HG02970 (cell line): Measurements from ENCODE around the gene SNRNP200.
"Not testable (repeated sequence)": the region's sequence is repeated elsewhere in the genome, so short reads cannot be mapped to it uniquely, and the experiment has no call there.

Source experiments
- ATAC-seq: cut with Tn5 transposase; IDR thresholded peaks from one replicate; pipeline ENCODE4 v1.9.1; 2021; ENCODE audit warnings: mild to moderate bottlenecking, moderate library complexity, moderate number of reproducible peaks; ENCODE audit not compliant: unreplicated experiment, low FRiP score

The SNRNP200 gene

DNA sequence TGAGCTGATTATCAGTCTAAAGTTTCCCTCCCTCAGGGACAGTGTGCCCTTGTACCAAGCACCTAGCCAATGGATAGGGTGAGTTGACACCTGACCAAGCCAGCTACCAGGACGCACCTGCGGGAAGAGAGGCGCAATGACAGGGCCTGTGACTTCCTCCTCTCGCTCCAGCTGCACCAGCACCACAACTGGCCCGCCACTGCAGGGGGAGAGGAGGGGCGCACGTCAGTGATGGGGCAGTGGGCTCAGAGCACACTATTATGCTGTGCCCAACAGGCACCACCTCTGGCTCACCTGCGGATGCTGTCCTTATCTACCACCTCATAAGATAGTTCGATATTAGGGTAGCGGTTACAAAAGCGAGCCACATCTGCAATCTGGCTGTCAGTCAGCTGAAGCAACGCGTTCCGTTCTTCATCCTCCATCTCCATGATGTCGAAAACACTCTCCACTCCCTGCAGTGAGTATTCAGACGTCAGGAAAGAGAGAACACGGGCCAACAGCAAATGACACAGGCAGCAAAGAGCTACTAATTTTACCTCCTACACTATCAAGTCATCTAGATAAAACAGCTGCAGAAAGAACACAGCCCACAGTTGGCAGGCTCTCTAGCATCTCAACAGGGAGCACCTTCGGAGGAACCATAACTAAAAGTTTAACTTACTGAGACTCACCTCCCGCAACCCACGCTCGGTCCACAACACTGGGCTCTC lies 28.4 kb downstream of the SNRNP200 start:
- no peak for ATAC-seq

DNA sequence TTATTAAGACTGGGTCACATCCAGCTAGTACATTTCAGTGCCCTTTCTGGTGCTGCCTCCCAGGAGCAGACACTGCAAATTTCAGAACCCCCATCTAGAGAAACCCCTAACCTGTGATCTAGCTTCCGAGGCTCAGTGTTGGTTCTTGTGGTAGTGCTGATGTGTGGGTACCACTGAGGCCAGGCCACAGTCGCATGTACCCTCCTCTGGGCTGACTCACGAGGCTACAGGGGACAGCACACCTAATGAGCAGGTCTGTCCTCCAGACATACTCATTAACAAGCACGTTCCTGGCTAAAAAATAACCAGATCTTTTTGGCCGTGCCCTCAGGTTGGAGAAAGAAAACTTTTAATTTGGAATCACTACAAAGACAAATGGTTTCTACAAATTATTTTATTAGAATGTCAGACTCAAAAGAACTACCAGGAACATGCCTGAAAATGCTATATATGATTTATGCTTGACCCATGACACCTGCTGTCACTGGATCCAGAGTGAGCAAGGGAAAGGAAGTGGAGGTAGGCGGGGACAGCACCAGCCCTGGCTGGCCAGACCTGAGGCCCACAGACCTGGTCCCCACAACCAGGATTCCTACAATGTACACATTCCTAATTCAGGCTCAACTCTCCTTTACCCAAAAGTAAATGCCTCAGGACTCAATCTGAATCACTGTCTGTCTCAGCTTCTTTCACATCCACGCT lies 30.8 kb downstream of the SNRNP200 start:
- ATAC-seq = no peak

DNA sequence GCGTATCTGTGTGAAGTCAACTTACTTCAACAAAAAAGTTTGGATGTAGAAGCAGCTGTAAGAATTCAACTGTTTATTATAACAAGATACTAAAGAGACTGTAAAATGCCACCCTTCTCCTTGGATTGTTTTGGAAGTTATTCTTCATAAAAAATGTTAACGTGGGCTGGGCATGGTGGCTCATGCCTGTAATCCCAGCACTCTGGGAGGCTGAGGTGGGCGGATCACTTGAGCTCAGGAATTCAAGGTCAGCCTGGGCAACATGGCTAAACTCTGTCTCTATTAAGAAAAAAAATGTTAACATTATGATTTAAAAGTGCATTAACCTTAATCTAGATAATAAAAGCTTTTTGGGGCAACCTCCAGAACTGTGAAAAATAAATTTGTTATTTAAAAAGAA lies 31.6 kb downstream of the SNRNP200 start:
- no peak for ATAC-seq

DNA sequence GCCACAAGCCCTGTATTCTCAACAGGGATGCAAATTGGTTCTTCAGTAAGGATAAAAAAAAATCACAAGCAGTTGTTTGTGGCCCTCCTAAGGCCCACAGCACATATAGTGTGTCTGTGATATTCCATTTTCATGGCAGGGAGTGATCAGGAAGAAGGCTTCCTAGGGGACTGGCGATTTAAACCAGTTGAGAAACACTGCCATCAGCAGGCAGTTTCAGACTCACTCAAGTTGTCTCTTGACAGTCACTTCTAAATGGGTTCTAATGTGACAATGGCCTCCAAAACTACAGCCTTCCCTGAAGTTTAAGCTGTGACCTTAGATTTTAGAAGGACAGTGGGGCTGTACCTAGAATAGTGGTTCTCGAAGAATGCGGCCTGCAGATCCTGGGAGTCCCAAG lies 33.4 kb downstream of the SNRNP200 start:
- no peak for ATAC-seq

DNA sequence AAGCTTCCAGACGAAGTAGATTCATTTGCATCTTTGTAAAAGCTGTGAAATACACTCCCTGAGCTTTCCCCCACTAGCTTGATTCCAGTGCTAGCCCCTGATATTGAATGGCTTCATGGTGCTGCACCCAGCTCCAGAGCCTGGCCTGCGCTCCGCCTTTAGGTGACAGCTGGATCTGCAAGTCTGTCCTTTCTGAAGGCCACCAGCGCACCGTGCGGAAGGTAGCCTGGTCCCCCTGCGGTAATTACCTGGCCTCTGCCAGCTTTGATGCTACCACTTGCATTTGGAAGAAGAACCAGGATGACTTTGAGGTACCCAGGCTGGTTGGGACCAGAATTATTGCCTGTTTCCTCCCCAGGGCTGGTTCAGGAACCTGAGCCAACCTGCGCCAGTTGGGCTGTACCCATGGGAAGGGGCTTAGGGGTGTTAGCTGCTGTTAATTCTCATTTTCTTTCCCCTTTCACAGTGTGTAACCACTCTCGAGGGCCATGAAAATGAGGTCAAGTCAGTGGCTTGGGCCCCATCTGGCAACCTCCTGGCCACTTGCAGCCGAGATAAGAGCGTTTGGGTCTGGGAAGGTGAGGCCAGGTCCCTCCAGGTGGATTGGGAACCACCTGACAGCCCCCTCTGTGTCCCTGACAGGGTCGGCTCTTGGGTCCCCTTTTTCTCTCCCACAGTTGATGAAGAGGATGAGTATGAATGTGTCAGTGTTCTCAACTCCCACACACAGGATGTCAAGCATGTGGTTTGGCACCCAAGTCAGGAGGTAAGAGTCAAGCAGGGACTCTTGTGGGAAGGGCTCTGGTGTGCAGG lies 38.0 kb downstream of the SNRNP200 start:
- no peak for ATAC-seq

DNA sequence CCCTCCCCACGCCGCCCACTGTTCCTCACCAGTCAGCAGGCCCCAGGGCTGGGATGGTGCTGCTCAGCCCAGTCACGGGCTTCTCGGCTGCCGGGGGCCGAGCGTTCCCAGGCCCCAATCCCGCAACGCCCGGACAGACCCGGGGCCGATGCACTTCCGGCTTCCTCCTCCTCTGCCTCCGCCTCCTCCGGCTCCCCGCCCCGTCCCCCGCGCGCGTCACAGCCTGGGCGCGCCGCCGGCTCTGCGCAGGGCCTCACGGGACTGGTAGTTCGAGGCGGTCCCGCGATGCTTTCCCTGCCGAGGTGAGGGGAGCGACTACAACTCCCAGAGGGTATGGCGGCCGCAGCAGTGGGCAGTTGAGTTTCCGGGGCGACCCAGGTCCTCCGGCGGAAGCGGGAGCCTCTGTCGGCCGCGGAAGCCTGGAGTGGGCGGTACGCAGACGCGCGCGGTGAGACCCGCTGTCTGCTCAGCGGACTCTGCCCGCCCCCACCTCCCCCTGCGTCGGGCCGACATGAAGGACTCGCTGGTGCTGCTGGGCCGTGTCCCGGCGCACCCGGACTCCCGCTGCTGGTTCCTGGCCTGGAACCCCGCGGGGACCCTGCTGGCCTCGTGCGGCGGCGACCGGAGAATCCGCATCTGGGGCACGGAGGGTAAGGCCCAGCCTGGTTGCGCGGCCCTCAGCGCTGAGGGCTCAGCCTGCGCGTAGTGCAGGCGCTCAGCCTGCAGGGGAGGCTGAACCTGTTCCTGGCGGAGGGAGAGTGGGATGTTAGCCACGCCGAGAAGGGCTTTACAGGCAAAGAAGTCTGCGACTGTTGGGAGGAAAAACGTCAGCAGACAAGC lies 39.3 kb downstream of the SNRNP200 start, which contains the start of the genes CIAO1 and TMEM127:
Gene CIAO1 (plus strand): TSS at position 386 of the 840 bp plus-strand sequence. CDS start 126 bp downstream, at position 512.
Gene TMEM127 (minus strand): TSS at position 158 of the 840 bp plus-strand sequence. CDS start 616 bp downstream, outside the sequence.
- ATAC-seq = peak; percentile 89

DNA sequence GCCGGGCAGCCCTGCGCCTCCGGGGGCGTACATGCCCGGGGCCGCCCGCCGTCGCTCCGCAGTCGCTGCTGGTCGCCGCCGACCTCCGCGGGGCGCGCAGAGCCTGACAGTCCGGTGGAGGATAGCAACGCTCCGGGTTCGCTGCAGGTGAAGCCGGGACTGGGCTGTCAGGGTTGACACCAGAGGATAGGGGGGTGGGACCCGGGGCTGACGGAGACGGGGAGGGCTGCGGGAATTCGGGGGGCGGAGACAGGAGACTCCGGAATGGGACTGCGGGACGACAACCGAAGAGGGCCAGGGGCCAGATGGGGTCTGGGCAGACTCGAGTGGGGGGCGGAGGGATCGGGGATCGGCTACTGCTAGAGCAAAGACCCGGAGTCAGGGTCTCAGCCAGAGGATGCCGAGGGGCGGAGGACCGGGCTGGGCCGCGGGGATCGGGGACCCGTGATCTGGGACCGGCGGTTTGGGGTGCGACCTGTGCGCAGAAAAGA lies 40.0 kb downstream of the SNRNP200 start:
- ATAC-seq = peak; percentile 6

DNA sequence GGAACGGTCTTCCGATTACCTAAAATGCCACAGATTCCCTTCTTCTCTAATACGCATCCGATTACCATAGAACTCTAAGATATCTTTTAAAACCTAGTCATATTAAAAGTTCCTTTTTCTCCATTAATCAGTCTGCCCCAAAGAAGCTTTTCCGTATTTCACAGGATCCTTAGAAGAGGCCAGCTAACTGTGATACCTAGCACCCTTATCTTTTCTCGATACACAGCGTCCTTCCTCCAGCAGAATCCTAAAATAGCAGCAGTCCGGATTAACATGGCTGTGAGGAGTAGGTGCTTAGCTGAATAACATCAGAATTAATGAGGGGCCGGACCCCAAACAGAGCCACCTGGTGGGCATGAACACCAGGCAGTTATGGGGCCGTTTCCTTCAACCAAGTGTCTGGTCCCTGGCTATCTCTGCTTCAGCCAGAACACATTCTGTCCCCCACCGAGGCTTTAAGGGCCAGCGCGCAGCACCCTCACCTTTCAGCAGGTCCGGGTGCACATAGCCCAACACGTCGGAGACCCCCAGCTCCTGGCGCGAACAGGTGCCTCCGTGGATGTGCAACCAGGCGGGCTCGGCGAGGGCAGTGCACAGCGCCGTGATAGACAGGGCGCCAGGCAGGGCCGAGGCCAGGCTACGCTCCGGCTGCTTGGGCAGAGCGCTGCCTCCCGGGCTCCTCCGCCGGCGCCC lies 40.5 kb downstream of the SNRNP200 start:
- ATAC-seq = no peak

DNA sequence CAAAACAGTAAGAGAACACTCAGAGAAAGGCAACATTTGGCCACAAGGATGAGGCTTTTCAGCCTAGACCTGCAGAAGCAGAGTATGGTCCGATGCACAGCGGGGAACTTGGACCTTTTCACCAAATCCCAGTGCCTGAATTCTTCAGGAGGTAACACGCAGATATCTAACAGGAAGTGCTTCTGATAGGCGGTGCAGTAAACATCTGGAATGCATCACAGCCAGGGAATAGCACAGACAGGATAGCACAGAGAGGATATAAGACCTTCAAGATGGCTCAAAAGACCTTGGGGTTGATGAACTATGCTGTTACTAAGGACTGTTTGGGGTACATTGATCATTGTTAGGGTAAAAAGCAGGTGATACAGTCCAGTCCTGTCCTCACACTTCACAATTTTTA lies 41.3 kb downstream of the SNRNP200 start:
- ATAC-seq = no peak

DNA sequence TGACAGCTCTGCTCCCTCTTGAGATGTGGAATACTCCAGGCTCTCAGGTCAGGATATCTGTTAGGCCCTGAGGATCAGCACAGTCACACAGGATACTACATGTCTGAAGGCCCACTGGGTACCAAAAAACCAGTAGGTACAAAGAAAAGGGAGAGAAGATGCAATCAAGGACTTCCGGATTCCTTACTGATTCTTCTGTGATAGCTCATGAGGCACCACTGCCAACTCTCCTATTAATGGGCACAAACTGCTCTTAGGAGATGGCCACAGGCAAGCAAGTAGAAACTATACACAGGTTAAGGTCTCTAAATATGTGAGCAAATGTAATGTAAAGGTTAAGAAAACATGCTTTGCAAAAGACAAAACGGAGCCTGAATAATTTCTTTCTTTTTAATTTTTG lies 43.0 kb downstream of the SNRNP200 start:
- ATAC-seq = no peak

DNA sequence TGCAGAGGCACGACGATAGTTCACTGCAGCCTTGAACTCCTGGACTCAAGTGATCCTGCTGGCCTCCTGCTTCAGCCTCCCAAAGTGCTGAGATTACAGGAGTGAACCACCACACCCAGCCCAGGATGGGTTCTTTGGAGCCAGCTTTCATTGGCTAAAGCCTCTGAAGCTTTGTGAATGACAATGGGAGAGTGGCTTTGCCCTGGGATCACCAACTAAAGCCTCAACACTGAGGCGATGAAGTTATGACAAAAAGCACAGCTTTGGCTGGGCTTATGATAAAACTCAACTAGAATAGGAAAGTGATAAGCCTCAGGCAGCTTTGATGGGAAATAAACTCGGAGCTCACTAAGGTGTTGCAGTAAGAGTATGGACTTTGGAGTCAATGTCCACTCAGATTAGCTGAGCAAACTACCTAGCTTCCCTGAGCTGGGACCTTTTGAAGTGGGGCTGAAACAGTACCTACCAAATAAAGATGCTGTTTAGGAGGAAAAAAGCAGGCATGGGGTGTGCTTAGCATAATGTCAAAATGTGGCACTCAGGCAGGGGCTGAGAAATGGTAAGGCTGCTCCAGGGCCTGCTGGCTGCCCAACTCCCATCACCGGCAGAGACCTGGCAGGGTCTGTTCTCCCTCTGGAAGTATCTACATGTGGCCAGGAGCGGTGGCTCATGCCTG lies 43.9 kb downstream of the SNRNP200 start:
- ATAC-seq = no peak

DNA sequence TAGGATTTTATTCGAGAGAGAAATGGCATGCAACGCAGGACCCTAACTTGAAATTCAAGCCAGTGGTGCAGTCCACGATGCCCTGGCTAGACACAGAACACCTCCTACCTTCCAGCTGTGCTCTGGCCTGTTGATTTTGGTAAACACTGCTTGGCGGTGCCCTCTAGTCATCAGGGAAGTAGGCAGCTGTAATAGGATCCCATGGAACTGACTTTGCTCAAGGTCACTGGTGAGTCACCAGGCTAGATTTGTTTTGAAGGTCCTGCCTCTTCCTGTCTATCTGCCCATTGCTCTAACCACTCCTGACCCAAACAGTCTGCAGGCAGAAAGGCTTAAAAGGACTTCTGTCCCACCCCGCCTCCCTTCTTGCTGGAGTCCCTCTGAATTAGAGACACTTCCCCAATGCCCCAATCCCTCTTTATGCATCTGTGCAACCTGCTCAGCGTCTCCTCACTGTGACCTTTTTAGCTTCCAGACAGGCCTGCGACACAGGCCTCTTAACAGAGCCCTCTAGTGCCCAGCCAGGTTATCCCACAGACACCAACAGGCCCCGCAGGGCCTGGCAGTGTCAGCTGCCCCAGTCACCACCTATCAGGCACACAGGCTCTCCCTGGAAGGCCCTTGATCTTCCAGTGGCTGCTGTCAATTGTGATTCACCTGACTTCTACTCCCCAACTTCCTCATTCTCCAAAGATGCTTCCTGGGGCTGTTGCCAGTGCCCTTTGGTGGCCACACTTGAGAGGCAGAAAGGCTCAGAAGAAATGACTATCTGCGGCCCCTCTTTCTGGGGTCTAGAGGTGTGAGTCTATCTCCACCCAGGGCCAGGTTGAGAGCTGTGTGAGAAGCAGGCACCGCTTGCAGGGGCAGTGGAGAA lies 44.7 kb downstream of the SNRNP200 start:
- ATAC-seq = no peak

DNA sequence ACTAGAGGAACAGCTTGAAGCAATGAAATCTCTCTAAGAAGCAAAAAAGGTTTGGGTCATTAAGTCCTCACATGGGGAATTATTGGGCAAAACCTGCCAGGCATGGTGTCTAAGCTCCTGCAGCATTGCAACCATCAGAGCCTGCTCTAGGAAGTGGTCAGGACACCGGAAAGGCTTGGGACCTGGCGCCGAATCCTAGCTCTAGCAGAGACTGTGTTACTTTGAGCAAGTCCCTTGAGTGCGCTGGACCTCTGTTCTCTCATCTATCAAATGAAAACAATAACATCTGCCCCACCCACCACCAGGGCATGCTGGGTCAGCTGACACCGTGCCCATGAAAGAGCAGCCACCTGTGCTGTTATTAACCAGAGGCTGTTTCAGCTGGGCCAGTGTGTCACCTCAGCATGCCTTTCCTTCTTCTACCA lies 45.8 kb downstream of the SNRNP200 start:
- ATAC-seq = no peak

DNA sequence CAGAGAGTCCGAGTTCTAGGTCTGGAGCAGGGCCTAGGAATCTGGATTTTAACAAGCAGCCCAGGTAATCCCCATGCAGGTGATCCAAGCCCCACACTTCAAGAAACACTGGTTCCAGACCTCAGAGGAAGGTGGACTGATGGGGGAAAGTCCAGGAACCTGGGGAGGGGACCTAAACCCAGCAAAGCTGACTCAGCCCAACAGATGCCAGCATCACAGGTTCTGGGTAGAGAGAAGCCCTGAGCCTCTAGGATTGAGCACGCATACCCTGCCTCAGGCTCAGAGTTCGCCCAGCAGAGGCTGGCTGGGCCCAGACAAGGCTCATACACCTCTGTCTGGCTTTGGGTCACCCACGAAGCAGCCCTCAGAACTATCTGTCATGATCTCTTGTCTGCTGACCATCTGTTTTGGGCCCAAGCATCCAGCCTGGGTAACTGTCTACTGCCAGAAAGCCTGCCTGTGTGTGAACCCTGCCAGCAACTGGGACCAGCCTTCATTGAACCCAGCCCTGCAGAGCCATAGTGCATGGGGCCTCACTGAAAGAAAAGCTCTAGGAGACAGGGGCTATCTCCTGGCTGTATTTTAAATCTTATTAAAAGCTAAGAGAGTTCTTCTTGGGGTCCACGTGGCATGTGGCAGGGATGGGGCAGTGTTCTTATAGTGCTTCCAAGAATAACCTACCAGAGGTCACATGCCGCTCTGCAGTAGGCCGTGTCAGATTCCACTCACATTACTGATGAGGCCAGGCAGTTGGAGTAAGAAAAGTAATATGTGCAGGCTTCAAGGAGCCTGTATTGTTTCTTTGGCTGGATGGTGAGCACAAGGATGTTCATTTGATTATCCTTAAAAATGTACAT lies 47.0 kb downstream of the SNRNP200 start:
- ATAC-seq = no peak

DNA sequence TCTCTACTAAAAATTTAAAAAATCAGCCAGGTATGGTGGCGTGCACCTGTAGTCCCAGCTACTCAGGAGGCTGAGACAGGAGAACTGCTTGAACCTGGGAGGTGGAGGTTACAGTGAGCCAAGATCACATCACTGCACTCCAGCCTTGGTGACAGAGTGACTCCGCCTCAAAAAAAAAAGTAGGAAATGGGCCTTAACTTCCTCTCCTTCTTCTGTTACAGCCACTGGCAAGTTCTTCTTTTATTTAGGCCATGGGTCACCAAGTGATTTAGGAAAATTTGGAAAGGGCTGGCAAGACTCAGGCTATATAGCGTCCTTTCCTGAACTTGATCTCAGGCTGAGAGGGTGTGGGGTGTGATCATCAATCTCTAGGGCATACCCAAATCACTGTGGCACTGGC lies 47.6 kb downstream of the SNRNP200 start:
- not testable (repeated sequence) for ATAC-seq

DNA sequence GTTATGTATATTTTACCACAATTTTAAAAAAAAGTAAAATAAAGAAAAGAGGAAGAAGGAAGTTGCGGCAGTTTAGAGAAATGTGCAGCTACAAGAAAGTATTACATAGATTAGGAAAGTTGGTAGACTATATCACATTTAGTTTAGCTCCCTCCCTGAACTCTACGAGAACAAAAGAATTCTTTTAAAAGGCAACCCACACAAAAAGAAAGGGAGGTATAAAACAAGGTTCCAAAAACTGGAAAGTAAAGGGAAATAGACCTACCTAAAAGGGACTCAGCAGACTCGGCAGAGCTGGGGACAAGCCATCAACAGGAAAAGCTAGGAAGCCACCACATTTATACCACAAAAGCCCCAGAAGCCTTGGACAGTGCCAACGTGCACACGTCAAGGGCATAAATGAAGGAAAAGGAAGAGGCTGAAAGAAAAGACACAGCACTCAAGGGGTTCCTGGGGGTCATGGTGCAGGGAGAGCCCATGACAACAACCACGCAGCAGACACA lies 48.7 kb downstream of the SNRNP200 start:
- no peak for ATAC-seq

DNA sequence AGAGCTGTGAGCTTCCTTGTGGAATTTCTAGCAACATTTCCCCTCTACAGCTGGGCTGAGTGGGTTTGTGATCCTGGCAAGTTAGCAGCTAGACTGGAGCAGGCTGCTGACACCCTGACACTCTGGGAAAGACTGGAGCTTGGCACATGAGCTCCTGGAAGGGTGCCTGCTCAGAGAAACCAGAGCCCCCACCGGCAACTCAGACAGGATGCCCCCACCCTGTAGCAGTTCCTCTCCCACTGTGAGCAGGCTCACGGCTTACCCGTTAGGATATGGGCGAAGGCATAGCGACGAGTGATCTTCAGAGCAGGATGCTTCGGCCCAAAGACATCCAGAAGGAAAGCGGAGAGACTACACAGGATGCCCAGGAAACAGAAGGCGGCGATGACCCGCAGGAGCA lies 50.8 kb downstream of the SNRNP200 start:
- ATAC-seq = no peak
